HG02798 (cell line): Measurements from ENCODE around the gene OTOP2.
"Not testable (repeated sequence)": the region's sequence is repeated elsewhere in the genome, so short reads cannot be mapped to it uniquely, and the experiment has no call there.

Experiments used
- ATAC-seq: cut with Tn5 transposase; IDR thresholded peaks from one replicate; pipeline ENCODE4 v1.9.1; 2021; ENCODE audit warnings: mild to moderate bottlenecking; ENCODE audit not compliant: unreplicated experiment, poor library complexity

The OTOP2 gene

DNA sequence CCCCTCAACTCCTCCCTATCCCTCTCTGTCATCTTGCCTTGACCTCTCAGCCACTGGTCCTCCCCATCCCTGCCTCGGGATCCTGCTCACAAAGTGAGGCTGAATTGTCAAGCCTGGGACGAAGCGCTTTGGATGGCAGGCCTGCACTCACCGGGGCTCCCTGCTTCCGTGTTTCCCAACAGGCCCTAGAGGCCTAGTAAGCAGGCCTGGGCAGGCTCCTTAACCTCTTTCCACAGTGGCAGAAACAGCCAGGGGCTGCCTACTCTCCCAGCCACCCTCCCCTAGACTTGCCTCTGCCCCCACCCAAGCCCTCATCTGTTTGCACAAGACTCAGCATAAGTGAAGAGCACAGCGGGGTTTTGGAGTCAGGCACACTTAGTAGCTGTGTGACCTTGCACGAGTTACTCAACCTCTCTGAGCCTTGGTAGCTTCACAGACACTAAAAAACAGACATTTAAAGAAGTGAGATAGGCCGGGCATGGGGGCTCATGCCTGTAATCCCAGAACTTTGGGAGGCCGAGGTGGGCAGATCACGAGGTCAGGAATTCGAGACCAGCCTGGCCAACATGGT lies 25.6 kb upstream of the OTOP2 start:
- ATAC-seq = no peak

DNA sequence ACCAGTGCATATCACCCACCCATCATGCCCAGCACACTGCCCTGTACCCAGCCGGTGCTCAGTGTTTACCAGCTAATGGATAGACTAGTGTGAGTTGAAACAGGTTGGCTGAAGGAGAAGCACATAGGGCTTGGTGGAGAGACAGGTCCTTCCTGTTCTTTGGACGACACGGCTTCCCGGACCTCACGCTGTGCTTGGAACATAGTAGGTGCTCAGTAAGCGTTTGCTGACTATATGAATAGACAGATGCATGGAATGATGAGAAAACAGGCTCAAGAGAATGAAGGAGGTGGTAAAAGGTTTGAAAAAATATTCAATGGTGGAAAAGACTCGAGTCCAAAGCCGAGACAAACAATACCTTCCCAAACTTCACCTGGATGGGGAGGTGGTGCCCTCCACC lies 23.9 kb upstream of the OTOP2 start:
- no peak for ATAC-seq

DNA sequence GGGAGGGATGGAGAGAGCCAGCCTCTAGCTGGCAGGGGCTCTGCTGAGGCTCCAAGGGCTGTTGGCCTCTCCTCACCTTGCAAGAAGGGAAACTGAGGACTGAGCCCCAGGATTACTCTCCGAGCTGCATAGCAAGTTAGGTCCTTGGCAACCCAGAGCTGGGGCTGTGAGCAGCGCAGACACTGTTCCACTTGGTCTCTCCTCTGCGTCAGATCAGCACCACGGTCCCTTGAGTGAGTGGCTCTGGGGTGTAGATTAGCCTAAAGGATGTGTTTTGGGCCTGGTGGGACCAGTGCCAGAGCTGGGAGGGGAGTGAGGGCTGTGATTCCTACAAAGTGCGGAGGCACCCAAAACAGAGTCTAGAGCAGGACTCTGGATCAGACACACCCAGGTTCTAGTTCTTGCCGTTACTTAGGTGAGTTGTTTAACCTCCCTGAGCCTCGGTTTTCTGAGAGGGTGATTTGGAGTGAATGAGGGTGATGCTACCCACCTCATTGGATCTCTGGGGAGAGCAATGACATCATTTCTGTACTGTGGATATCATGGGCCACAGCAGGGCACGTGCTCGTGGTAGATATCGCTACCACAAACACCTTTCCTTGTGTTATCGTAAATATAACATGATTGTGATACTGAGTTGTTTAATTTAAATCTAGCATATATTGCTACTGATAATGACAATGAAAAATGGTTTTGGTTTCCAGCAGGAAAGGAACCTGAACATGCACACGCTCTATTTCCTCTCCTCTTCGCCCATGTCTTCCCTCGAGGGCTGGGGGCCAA lies 22.5 kb upstream of the OTOP2 start:
- ATAC-seq = no peak

DNA sequence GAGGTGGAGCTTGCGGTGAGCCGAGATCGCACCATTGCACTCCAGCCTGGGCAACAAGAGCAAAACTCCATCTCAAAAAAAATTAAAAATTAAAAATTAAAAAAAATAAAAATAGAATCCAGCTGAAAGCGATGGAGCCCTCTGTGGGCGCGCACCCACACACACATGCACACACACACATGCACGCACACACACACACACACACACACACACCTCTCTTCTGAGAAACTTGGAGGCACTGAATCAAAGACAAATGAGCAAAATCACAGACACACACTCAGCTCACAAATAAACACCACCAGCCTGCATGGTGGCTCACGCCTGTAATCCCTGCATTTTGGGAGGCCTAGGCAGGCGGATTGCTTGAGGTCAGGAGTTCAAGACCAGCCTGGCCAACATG lies 21.0 kb upstream of the OTOP2 start:
- ATAC-seq = no peak

DNA sequence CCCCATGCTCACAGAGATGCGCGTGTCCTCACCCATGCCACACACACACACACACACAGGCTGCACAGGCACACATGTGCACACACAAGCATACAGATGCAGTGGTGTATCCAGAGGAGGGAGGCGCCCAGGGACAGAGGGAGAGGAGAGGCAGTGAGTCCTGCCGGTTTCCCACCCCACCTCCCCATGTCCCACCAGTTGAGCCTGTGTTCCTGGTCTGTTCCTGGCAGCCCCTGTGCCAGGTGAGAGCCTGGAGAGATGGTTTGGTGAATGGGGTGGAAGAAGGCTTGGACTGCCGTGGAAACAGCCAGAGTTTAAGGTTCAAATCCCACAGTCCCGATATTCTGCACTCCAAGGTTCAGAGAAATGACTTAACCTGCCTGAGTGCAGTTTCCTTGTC lies 20.4 kb upstream of the OTOP2 start:
- no peak for ATAC-seq

DNA sequence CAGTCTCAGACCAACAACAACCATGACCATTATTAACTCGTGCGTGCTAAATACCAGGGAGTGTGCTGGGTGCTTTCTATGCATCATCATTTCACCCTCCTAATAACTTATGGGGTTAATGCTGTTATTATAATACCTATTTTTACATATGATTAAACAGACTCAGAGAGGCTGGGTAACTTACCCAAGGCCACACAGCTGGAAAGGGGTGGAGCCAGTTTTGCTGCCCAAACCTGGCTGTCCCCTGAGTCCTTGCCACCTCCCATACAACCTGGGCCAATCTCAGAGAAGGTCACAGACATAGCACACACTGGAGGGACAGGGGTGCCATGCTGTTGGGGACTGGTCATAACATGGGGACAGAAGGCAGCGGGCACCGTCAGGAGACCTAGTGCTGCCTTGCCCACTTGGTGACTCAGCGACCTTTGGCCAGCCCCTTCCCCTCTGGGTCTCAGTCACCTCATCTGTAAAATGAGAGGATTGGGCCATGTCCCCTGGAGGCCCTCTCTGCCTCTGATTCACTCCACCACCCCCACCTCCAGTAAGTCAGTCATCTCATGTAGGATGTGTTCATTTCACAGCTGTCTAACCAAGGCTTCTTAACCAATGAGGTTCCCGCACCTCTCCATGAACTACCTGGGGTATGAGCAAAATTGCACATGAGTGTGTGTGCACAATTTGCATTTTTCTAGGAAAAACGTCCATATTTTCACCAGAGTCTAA lies 19.2 kb upstream of the OTOP2 start:
- no peak for ATAC-seq

DNA sequence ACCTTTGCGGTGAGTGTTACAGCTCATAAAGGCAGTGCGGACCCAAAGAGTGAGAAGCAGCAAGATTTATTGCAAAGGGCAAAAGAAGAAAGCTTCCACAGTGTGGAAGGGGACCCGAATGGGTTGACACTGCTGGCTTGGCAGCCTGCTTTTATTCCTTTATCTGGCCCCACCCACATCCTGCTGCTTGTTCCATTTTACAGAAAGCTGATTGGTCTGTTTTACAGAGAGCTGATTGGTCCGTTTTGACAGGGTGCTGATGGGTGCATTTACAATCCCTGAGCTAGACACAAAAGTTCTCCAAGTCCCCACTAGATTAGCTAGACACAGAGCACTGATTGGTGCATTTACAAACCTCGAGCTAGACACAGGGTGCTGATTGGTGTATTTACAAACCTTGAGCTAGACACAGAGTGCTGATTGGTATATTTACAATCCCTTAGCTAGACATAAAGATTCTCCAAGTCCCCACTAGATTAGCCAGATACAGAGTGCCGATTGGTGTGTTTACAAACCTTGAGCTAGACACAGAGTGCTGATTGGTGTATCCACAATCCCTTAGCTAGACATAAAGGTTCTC lies 17.8 kb upstream of the OTOP2 start:
- ATAC-seq = not testable (repeated sequence)

DNA sequence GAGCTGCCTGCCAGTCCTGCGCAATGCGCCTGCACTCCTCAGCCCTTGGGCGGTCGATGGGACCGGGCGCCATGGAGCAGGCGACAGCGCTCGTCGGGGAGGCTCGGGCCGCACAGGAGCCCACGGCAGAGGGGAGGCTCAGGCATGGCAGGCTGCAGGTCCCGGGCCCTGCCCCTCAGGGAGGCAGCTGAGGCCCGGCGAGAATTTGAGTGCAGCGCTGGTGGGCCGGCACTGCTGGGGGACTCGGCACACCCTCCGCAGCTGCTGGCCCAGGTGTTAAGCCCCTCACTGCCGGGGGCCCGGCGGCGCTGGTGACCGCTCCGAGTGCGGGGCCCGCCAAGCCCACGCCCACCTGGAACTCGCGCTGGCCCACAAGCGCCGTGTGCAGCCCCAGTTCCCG lies 17.1 kb upstream of the OTOP2 start:
- ATAC-seq = no peak

DNA sequence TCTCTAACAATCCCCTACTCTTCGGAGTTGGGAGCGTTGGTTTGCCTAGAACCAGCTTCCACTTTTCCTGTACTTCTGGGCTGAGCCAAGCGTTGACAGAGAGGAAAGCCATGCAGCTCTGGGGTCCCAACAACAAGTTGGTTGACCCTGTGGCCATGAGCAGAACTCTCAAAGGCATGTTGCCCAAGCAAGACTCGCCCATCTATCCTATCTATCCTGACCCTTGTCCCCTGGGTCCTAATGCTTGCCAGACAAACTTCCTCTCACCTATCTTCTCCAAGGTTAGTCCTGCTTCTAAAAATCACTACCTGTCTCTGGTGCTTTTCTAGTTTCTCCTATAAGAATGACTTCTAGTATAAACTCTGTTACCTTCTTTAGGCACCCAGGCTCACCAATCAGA lies 15.0 kb upstream of the OTOP2 start:
- ATAC-seq = not testable (repeated sequence)

DNA sequence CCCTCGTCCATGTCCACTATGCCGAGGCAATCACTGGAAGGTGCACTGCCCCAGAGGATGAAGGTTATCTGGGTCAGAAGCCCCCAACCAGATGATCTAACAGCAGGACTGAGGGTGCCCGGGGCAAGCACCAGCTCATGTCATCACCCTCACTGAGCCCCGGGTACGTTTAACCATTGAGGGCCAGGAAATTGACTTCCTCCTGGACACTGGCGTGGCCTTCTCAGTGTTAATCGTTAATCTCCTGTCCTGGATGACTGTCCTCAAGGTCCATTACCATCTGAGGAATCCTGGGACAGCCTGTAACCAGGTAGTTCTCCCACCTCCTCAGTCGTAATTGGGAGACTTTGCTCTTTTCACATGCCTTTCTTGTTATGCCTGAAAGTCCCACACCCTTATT lies 12.7 kb upstream of the OTOP2 start:
- ATAC-seq = not testable (repeated sequence)

DNA sequence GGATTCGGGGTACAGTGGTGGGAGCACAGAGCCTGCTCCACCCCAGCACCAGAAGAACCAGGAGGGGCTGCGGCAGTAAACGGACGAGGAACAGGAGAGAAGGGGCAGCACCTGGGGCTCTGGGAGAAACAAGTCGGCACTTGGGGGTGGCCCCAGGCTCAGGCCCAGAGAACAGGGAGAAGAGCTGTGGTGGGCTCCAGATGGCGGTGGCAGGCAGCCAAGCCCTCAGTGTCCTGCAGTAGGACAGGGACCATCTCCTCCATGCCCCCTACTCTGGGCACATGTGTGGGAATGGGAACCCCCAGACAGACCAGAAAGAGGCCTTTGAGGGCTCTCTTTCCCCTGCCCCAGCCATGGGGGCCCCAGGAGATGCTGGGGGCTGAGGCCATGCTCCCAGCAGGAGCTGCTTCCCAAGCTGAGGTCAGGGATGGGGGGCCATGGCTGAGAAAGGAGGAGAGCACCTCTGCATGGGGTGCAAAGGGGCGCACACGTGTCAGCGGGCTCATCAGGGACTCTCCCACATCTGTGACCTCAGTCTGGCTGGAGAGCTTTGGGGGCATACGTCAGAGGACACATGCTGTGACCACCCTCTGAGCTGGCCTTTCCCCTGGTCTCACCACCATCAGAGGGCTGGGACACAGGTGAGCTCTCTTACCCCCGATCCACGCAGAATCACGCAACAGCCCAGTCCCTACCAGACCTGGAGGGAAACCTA lies 7.8 kb upstream of the OTOP2 start:
- no peak for ATAC-seq

DNA sequence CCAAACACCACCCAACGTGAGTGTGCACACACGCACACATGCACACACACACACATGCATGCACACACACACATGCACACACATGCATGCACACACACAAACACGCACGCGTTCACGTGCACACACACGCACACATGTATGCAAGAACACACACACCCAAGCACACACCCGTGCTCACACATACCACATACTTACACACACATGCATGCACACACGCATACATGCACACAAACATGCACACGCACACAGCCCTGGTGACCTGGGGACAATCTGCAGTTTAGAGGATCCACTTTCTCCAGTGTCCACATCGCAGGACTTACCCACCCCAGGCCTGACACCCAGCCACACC lies 7.2 kb upstream of the OTOP2 start:
- no peak for ATAC-seq

DNA sequence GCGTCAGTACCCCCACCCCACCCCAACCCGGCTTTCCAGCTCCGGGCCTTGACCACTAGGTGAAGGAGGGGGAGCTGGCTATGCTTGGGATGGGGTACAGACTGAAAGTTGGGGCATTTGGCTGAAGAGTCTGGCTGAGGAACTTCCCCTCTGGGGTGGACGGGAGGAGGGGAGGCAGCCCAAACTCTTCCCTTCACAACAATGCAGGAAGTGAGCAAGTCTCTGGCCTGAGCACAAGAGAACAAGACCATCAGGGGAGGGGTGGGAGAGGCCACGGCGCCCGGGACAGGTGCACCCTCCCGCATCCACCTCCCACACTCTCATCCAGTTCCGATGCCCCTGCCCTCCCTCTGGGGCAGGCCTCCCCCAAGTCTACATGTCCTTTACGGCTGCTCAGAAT lies 6.6 kb upstream of the OTOP2 start:
- no peak for ATAC-seq

DNA sequence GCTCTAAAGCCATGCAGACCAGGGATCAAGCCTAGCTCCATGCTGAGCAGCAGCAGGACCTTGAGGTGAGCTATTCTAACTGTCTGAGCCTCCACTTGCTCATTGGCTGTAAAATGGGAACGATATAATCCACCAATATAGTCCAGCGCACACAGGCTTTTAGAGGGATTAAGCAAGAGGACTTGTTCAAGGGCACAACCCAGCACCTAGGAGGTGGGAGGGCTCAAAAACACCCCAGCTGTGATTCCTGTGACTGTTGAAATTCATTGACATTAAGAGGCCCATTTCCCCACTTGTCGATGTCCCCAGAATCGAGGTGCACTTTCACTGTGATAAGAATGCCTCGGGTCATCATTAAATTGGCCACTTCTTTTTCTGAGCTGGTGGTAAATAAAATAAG lies 5.2 kb upstream of the OTOP2 start:
- ATAC-seq = no peak

DNA sequence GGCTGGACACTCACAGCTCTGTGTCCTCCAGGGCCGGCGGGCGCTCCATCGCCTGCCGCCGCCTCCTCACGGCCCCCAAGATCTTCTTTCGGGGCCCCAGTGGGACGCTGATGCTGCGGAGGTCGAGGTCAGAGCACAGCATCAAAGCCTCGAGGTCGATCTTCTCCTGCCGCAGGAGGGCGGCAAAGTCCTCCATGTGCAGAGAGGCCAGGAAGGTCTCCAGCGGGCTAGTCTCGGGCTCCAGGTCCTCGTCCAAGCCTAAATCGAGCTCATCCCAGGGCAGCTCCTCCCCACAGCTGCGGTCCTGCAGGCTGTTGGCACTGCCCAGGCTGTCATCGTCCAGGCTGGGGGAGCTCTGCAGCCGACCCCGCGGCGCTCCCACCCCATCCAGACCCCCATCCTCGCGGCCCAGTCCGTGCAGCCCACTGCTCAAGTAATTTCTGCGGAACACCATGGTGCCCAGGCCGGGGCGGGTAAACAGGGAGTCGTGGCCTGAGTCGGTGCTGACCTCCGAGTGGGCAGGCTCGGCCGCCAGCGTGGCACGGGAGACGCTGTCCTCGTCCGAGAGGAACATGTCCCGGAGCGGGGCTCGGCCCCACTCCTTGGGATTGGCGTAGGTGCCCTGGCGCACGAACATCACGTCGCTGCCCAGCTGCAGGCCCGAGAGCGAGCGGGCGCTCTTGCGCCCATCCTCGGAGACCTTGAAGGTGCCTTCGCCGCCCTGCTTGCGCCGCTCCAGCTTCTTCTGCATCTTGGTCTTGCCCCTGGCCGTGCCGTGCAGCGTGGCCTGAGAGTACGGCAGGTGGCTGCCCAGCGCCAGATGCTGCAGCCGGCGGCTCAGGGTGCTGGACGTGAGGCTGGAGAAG lies 4.4 kb upstream of the OTOP2 start:
- no peak for ATAC-seq

DNA sequence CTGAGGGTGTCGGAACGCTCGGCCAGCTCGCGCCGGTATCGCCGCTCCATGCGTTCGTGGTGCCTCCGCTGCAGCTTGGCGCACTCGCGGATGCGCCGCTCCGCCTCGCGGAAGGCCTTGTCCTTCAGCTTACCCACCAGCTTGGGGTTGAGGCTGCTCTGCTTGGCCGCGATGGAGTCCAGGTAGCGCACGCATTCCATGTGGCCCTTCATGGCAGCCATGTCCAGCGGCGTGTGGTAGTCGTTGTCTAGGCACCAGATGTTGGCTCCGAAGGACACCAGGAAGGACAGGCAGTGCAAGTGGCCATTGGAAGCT lies 3.8 kb upstream of the OTOP2 start:
- ATAC-seq = no peak

DNA sequence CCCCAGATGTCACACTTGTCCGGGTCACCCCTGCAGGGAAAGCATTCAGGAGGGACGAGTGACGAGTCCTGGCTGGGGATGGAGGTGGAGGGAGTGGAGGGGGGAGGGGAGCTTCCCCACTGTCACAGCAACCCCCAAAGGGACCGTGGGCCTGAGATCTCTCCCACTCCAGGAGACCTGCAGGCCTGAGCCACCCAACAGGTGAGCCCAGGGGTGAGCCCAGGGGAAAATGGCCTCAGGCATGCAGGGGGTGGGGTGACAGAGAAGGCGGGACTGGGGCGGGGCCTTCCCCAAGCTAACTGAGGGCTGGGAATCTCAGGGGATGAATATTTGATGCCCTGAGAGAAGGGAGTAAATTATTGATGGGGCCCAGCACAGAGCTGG lies 3.4 kb upstream of the OTOP2 start:
- no peak for ATAC-seq

DNA sequence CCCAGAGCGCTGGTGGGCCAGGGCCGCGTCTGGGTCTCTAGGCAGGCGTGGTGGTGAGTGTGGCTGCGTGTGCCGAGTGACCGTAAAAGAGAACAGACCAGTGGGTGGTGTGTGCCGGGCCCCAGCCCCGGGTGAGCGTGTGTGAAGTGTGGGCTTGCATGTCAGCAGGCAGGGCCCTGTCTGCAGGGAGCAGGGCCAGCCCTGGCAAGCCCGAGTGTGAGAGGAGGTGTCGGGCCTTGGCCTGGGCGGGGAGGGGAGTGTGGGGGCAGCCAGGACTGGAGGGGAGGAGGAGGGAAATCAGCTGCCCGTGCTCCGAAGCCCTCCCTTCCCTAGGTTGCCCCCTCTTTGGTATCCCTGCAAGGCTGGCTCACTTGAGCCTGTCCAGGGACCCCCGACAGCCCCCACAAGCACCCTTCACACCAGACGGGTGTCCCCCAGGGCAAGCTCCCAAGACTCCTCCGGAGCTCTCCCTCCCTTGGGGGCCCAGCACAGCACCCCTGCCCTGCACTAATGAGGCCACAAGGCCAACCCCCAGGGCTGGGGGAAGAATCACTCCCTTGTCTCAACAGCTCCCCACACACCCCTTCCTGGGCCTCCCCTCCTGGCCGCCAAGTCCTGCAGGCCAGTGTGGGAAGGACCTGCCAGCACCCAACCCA lies 2.9 kb upstream of the OTOP2 start:
- no peak for ATAC-seq

DNA sequence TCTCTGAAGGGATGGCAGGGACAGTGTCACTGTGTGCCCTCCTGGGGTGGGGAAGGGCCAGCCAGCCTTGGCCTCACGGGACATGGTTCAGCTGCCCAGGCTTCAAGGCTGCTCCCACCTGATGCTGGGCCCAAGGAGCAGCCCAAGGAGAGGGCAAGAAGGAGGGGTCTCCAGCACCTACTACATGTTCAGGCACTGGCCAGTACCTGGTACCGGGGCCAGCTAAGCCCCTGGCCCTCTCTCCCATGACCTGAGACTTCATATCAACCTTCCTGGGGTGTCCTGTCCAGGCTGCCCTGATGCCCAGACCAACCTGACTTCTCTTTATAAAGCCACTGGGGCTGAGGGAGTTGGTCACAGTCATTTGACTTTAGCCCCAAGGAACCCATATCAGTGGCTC lies 2.3 kb upstream of the OTOP2 start:
- no peak for ATAC-seq

DNA sequence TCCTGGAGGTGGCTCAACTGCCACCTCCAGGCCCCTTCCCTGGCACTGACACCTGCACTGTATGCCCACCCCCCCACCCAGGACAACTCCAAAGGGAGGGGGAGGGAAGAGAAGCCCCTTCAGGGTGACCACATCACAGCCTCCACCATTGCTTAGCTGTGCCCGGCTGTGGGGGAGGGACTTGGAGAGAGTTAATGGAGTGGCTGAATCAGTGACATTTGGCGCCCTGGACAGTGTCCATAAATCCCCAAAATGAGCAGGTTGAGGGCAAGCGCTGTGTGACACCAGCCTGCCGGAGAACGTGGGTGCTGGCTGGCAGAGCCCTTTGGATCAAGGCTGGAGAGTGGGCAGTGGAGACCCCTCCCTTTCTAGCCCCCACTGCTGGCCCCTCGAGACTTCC lies 1.9 kb upstream of the OTOP2 start:
- ATAC-seq = no peak
